Gastroesophageal sphincter (tissue), 3 donors: Measurements from ENCODE around the gene MYO1C.
"Not testable (repeated sequence)": the region's sequence is repeated elsewhere in the genome, so short reads cannot be mapped to it uniquely, and the experiment has no call there.

Experiments used
- CTCF ChIP-seq, 4 experiments: fragments of 200-600 bp in 2 of 4; fragments of 450-650 bp in 2 of 4; sonication (generic) in 1 of 4; IDR thresholded peaks; one replicate each; pipeline ENCODE4 v1.5.1; 2017 to 2019; ENCODE audit warnings: antibody characterized with exemption in 4 of 4, mild to moderate bottlenecking in 2 of 4, moderate library complexity in 2 of 4
- POLR2A ChIP-seq, 2 donors: fragments of 450-650 bp; IDR thresholded peaks; one replicate each; pipeline ENCODE4 v1.6.1; 2017; ENCODE audit warnings: antibody characterized with exemption in 2 of 2, mild to moderate bottlenecking in 2 of 2, moderate library complexity in 1 of 2

DNA sequence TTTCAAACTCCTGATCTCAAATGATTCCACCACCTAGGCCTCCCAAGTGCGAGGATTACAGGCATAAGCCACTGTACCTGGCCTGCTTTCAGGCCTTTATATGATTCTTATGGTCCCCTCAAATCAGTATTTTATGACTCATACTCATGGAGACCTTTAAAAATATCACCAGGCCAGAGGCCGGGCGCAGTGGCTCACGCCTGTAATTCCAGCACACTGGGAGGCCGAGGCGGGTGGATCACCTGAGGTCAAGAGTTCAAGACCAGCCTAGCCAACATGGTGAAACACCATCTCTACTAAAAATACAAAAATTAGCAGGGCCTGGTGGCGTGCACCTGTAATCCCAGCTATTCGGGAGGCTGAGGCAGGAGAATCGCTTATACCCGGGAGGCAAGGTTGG is 74.0 kb downstream of the MYO1C start:
- TF ChIP-seq POLR2A, CTCF (IDR thresholded peaks at IDR 0.05): not testable (repeated sequence)
